ENCODE results near the gene ELOVL3.
A peak's percentile ranks its signal among the peaks of the same experiment; 100 is the strongest.
"Not testable (repeated sequence)": the region's sequence is repeated elsewhere in the genome, so short reads cannot be mapped to it uniquely, and the experiment has no call there.

Gene ELOVL3

GRCh38 chr10:102227050-102227449 lies 951 bp downstream of the ELOVL3 start:
- DNase-seq (ENCODE audit: low read depth in 3 of 3) = no peak

DNA sequence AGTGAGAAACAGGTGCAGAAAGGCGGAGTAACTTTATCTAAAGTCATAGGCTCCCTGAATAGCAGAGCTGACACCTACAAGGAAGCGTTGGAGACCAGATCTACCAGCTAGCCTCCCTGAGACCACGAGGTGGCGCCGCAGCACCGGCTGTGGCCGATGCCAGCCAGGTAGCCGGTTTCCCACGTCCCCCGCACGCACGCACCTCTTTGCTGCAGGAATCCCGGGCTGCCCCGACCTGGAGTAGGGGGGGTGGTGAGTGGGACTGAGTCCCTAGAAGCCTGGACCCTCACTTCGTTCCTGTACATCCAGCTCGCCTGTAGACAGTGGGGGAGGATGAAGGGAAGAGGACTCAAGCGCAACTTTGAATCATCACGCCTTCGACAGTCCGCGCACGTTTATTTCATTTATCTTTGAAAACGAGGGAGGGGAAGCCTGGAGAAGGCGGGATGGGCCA lies 3.7 kb downstream of the ELOVL3 start:
- peak; percentile 72 to 89 (median 73) for DNase-seq (ENCODE audit: low read depth in 3 of 3)

- peak in 2 of 3 donors; percentile 21 to 30 for DNase-seq (ENCODE audit: low read depth in 3 of 3)
Observed at GRCh38 chr10:102230264-102230860, 4.3 kb downstream of the ELOVL3 start.

- peak in 2 of 3 donors; percentile 26 to 48 for DNase-seq (ENCODE audit: low read depth in 3 of 3)
Observed at GRCh38 chr10:102230861-102231356, 4.8 kb downstream of the ELOVL3 start.

DNA sequence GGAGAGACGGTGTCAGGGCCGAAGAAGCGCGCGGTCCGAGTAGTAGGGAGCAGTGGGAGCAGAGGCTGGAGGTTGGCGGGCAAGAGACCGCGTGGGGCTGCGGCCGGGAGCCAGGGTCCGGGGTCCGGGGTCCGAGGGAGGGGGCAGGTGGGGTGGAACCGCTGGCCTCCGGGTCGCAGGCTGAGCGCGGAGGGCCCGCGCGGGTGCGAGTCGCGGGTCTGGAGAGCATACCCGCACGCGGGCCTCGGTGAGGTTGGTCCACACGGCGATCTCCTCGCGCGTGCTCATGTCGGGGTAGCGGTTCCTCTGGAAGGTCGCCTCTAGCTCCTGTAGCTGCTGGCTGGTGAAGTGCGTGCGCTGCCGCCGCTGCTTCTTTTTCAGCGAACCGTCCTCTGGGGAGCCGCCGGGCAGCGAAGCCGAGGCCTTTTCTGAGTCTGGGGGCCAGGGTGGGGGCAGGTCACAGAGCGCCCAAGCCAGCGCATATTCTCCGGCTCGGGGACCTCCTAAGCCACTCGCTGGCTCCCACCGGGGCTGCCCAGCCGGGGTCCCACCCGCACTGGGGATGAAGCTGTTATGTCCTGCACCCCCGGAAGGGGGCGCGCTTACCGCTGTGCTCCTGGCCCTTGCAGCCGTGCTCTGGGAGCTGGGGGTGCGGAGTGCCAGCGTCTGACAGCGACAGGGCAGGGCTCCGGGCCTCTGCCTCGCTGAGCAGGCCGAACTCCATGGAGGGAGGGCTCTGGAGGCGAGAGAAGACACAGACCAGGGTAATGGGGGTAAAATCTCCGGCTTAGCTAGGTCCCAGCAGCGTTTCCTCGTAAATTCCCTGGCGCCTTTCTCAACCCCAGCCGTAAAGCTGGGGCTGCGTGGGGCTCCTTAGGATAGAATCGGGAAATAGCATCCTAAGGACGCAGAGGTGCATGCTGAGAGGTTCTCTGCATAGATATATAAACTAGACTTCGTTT lies 5.5 kb downstream of the ELOVL3 start:
- peak; percentile 62 to 76 (median 72) for DNase-seq (ENCODE audit: low read depth in 3 of 3)

DNA sequence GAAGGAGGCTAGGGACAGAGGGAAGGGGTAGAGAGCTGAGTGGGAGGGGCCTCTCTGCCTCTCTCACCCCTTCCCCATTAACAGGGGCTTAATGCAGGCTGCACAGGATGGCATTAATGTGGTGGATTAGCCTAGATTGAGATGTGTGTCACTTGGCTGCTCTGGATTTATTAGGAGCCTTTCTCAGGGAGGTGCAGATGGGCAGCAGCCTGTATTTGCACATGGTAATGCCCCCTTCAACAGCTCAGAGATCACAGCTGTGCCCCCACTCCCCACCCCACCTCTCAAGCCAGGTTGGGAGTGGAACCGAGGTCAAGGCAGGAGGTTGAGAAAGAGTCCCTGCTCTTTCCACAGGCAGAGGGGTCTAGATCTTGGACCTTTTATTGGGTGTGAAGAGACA lies 7.9 kb downstream of the ELOVL3 start:
- no peak for DNase-seq (ENCODE audit: low read depth in 3 of 3)

DNA sequence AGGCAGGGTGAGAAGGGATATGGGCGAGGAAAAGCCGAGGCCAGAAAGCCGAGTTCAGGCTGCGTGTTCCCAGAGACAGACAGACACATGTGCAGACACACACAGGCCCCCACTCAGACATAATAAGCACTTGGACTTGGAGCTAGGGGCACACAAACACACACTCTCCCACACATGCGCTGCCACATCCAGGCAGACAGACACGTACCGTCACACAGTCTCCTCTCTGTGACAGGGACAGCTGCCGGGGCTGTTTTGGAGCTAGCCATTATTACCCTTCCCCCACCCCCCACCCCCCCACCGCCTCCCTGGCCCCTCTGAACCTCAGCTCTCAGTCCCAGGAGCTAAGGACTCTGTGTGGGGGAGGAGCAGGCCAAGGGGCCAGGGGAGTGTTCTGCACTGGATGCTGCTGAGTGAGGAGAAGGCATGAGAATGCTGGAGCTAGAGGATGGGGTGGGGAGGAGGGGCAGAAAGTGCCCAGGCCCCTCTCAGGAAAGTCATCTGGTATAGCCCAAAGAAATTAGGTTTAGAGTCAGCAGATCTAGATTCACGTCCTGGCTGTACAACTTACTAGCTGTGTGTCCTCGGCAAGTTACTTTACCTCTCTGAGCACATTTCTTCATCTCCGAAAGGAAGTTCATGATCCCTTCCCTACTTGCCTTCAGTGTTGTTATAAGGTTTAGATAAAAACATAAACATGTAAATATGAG lies 8.9 kb downstream of the ELOVL3 start:
- DNase-seq (ENCODE audit: low read depth in 3 of 3) = no peak

- DNase-seq (ENCODE audit: low read depth in 3 of 3) = no peak
Observed at GRCh38 chr10:102235598-102235920, 9.5 kb downstream of the ELOVL3 start.

- no peak for DNase-seq (ENCODE audit: low read depth in 3 of 3)
Observed at GRCh38 chr10:102236006-102236405, 9.9 kb downstream of the ELOVL3 start.

DNA sequence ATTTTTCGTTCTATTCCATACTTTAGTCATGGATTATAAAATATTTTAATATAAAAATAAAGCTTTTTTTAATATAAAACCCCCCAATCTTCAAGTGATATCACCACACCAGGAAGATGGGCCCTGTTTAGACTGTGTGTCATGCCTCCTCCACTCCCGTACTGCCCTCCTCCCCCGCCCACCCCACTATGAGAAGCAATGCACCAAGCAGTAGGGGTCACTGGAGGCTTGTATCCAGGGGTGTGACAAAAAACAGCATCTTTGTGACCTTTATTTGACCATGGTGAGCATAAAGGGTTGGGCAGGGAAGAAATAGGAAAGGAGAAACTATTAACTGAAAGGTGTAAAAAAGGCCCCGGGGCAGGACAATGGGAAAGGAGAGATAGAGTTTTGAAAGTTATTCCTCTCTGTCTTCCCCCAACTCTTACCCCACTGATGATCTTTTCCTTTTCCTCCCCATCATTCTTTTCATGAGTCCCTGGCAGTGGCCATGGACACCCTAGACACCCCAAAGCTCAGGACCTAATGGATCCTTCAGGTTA lies 11.7 kb downstream of the ELOVL3 start:
- DNase-seq (ENCODE audit: low read depth in 3 of 3) = no peak

DNA sequence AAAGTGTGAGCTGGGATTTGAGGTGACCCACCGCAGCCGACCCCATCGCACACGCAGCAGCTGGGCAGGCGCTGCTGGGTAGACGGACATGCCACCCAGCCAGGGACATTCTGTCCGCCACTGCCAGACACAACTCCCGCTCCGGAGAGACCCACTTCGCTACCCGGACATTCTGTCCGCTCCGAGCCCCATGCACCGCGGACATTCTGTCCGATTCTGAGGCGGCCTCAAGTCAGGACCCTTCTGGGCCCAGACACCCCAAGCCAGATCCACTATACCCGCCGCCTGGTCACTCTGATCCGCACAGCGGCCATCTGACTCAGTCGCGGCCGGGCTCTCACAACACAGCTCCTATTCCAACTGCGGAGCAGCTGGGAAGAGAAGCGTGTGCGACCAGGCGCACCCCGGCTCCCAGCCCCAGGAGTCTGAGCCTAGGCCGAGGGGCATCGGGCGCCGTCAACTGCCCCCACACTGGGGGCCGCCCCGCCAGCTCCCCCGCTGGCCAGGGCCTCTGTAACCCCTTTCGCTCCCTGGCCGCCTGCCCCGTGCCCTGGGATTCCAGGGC lies 14.4 kb downstream of the ELOVL3 start:
- no peak for DNase-seq (ENCODE audit: low read depth in 3 of 3)

DNA sequence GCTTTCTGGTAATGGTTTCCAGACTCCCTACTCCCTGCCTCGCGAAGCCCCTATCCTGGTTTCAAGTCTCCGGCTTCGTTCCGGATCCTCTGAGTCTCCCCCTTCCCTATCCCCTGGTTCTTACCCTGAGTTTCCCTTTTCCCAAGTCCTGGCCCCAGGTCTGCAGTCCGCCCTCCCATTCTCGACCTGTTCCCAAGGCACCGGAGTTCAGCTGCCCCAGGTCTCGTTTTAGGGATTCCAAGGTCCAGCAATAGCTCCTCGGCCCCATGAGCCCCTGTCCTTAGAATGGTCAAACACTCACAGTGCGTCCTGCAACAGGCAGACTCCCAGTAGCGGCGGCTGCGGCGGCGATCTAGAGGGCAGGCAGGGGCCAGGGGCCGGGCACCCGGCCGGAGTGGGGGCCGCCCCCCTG lies 14.9 kb downstream of the ELOVL3 start:
- no peak for DNase-seq (ENCODE audit: low read depth in 3 of 3)

- peak; percentile 84 to 95 (median 88) for DNase-seq (ENCODE audit: low read depth in 3 of 3)
Observed at GRCh38 chr10:102241444-102242117, 15.5 kb downstream of the ELOVL3 start, which contains the start of gene PITX3. Gene PITX3, minus strand, starts transcription at chr10:102241512. Its CDS starts 9,432 bp downstream, at chr10:102232080.

- DNase-seq (ENCODE audit: low read depth in 3 of 3) = no peak
Observed at GRCh38 chr10:102242118-102242485, 16.0 kb downstream of the ELOVL3 start.

DNA sequence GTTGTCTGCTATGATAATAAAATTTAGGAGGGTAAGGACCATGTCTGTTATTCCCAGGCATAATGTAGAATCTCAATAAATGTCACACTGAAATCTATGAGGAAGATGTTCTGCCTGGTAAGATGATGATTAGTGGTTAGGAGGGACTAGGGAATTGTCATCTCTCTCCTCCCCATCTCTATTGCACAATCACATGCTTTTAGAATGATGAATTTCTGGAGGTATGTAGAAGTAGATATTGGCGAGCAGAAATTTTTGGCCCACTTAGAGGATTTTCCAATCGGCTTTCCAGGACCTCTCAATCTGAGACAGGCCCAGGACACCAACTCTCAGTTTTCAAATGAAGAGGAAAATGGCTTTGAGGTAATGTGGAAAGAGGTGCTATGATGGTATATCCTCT lies 17.2 kb downstream of the ELOVL3 start:
- DNase-seq (ENCODE audit: low read depth in 3 of 3) = no peak

DNA sequence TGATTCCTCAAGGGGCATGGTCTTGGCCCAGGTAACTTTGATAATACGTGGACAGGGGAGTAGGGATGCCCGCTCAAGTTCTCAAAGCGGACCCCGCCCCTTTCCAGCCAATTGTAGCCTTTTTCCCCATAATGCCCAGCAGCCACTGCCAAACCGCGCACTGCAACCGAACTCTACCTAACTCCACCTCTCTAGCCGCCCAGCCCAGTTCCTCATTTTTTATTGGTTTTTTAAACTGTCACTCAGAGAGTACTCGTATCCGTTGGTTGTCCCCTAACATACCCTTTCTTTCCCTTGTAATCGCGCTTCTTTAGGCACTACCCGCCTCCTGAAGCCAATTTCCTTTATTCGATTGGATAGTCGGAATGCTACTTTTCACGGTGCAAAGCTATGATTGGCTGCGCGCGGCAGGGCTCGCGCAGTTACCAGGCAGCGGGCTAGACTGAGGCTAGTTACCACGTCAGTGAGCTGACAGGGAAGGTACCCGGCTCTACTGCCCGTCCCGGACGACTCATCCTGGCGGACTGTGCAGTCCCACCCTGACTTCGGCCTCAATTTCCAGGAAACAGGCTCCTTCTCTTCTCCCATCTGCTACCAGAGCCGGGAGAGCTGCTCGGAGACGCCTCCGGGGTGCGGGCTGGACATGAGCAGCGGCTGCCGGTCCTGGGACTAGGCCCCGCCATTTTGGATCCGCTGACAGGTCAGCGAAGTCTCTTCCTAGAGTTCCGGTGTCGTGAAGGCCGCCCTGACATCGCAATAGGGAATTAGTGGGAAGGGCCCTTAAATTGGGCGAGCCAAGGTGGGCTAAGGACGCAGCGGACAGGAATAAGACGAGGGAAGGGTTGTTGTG lies 19.2 kb downstream of the ELOVL3 start, which contains the start of gene GBF1:
Gene GBF1 (plus strand): TSS at position 451 of the 850 bp plus-strand sequence. CDS start 13,407 bp downstream, outside the sequence.
- DNase-seq (ENCODE audit: low read depth in 3 of 3) = peak; percentile 76 to 83 (median 81)

DNA sequence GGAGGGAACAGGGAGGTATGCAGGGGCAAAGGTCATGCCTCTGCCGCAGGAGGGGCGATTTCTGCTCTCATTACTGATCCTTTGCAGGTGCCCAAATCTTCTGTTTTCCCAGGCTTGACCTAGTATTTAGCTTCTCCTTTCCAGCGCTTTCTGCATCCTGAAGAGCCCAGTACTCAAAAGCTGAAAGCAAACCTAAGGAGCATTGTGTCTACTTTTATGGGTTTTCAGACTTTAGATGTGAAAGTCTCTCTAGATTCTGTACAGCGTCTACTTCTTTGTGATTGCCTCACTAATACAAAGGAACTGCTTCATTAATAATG lies 19.8 kb downstream of the ELOVL3 start:
- no peak for DNase-seq (ENCODE audit: low read depth in 3 of 3)

DNA sequence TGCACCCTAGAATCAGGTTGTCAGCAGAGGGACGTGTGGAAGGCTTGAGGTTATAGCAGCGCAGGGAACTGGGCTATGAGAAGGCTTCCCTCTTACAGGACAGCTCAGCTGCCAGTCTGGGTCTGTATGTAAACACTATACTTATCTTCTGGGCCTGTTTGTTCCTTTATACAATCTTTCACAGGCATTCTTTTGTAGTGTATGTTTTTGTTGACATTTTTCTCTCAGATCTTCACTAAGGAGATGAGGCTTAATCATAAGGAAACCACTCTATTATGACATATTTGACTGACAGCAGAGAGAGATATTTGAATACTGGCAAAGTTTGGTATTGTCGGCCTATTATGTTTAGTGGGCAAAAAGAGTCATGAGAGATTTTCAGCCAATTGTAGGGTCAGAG lies 20.2 kb downstream of the ELOVL3 start:
- DNase-seq (ENCODE audit: low read depth in 3 of 3) = no peak

DNA sequence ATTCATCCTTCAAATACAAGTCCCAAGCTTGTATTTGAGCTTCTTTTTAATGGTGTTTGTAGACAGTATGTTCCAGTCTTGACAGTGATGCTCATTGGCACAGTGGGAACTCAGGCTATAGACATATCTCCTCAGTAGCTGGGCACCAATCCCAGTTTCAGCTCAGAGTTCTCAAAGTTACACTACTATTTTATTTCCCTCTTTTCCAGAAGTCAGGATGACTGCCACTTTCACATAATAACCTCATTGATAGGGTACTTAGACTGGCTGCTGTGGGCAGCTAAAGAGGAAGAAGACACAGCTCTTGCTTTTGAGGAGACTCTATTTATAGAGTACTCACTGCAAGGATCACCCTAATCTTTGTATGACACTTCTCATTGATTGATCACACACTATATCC lies 21.6 kb downstream of the ELOVL3 start:
- no peak for DNase-seq (ENCODE audit: low read depth in 3 of 3)

GRCh38 chr10:102252508-102252907 lies 26.4 kb downstream of the ELOVL3 start:
- not testable (repeated sequence) for DNase-seq (ENCODE audit: low read depth in 3 of 3)

All from stimulated activated CD4-positive, alpha-beta T cell treated with anti-CD3 and anti-CD28 coated beads, TNF-alpha, amount 100 ng/mL, for 48 hours (primary cell).